HL-60 (cell line): Measurements from ENCODE around the gene NDP.
"Not testable (repeated sequence)": the region's sequence is repeated elsewhere in the genome, so short reads cannot be mapped to it uniquely, and the experiment has no call there.

Experiments used
- DNase-seq, 2 experiments: peaks; one replicate each; pipeline ENCODE4 v3.0.0-alpha.2; 2010 to 2020; ENCODE audit warnings: low read depth in 1 of 2, low spot score in 1 of 2
- H3K27ac ChIP-seq: fragments of 250-450 bp; sonication (Bioruptor Pico); replicated peaks from 2 replicates; pipeline ENCODE4 v1.5.1; 2020; ENCODE audit warnings: mild to moderate bottlenecking, moderate library complexity
- H3K27me3 ChIP-seq: fragments of 250-450 bp; sonication (Bioruptor Pico); 2 replicates; pipeline ENCODE4 v1.5.1; 2021; ENCODE audit warnings: mild to moderate bottlenecking, moderate library complexity; ENCODE audit not compliant: insufficient read depth, poor library complexity, severe bottlenecking
- H3K4me3 ChIP-seq: replicated peaks from 2 replicates; pipeline ENCODE4 v1.5.1; 2011; ENCODE audit warnings: mild to moderate bottlenecking, control low read depth, low read length; ENCODE audit not compliant: insufficient read depth
- GABPA ChIP-seq: IDR thresholded peaks from 2 replicates; pipeline ENCODE4 v1.6.1; 2012; ENCODE audit warnings: low read depth
- POLR2AphosphoS5 ChIP-seq: IDR thresholded peaks from 2 replicates; pipeline ENCODE4 v1.6.1; 2012; ENCODE audit warnings: low read depth
- SPI1 ChIP-seq: IDR thresholded peaks from 2 replicates; pipeline ENCODE4 v1.6.1; 2012; ENCODE audit warnings: low read depth, mild to moderate bottlenecking, borderline replicate concordance
- TF ChIP-seq, protein P1 (sequence below): IDR thresholded peaks from 2 replicates; pipeline ENCODE4 v1.6.1; 2012; ENCODE audit warnings: low read depth; ENCODE audit not compliant: insufficient replicate concordance
- TF ChIP-seq, protein P2 (sequence below): IDR thresholded peaks from one replicate; pipeline ENCODE4 v1.5.1; 2011; ENCODE audit warnings: low read length, control low read depth, inconsistent platforms; ENCODE audit not compliant: insufficient read depth

Gene NDP

DNA sequence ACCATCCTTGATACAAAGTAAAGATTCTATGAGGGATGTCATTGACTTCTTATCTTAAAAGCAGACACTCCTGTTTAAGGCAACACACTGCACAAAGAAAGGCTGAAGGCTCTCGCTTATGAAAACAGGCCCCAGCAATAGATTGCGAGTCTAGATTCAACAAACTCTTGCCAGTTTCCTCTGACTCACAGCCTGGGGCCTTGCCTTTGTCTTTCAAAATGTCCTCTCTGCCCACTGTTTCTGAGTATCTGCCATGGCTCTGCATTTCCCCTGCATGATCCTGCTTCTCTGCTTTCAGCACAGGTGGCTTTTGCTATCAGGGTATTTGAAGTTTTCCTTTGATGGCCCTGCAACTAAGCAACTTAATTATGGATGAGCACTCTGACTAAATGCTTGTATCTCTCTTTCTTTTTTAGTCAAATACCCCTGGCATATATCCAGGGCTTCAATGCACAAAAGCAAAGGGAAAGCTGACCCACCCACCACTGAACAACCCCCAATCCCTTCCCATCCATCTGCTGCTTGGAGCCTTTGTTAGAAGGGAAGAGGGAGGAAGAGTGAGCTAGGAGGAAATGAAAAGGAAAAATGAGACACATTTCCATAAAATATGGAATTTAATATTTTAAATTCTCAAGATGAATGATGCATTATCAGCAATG lies 32.2 kb downstream of the NDP start:
- Histone ChIP-seq H3K27ac (no peak overlapping the region), H3K27me3 (no peaks in the 10 kb centered on the region), H3K4me3 (no peak overlapping the region)
- TF ChIP-seq GABPA (no peak), POLR2AphosphoS5 (no peak), SPI1 (no peak)
- TF ChIP-seq, protein P1, sequence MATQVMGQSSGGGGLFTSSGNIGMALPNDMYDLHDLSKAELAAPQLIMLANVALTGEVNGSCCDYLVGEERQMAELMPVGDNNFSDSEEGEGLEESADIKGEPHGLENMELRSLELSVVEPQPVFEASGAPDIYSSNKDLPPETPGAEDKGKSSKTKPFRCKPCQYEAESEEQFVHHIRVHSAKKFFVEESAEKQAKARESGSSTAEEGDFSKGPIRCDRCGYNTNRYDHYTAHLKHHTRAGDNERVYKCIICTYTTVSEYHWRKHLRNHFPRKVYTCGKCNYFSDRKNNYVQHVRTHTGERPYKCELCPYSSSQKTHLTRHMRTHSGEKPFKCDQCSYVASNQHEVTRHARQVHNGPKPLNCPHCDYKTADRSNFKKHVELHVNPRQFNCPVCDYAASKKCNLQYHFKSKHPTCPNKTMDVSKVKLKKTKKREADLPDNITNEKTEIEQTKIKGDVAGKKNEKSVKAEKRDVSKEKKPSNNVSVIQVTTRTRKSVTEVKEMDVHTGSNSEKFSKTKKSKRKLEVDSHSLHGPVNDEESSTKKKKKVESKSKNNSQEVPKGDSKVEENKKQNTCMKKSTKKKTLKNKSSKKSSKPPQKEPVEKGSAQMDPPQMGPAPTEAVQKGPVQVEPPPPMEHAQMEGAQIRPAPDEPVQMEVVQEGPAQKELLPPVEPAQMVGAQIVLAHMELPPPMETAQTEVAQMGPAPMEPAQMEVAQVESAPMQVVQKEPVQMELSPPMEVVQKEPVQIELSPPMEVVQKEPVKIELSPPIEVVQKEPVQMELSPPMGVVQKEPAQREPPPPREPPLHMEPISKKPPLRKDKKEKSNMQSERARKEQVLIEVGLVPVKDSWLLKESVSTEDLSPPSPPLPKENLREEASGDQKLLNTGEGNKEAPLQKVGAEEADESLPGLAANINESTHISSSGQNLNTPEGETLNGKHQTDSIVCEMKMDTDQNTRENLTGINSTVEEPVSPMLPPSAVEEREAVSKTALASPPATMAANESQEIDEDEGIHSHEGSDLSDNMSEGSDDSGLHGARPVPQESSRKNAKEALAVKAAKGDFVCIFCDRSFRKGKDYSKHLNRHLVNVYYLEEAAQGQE, result no peak
- TF ChIP-seq, protein P2, sequence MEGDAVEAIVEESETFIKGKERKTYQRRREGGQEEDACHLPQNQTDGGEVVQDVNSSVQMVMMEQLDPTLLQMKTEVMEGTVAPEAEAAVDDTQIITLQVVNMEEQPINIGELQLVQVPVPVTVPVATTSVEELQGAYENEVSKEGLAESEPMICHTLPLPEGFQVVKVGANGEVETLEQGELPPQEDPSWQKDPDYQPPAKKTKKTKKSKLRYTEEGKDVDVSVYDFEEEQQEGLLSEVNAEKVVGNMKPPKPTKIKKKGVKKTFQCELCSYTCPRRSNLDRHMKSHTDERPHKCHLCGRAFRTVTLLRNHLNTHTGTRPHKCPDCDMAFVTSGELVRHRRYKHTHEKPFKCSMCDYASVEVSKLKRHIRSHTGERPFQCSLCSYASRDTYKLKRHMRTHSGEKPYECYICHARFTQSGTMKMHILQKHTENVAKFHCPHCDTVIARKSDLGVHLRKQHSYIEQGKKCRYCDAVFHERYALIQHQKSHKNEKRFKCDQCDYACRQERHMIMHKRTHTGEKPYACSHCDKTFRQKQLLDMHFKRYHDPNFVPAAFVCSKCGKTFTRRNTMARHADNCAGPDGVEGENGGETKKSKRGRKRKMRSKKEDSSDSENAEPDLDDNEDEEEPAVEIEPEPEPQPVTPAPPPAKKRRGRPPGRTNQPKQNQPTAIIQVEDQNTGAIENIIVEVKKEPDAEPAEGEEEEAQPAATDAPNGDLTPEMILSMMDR, result no peak
- no peak for DNase-seq

DNA sequence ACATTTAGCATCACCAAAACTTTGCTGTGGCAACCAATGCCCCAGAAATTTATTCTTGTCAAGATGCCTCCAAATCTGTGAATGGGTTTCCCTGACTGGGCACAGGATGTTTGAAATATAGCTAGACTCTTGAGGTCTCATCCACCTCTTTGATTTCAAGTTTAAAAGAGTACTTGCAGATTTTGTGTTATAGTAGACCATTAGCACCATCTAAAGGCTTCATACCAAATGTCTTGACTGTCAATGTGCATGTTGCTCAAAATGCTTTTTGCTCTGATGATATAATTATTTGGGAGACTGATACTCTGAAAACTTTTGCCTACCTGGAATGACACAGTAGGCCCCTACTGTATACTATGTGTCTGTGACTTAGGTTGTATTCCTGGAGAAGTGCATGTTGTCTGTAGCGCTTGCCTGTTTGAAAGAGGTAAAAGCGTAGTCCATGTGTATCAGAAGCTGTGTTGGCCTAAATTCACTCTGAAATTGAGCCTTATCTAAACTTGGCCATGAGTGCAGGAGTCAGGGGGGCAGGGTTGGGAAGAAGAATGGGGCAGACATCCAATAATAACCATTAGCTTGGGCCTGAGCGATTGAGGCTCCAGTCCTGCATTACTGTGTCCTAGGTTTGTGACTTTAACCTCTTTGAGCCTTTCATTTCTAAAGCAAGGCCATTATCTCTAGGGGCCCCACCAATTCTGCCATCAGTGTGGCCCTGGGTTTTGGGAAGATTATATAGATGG lies 33.8 kb downstream of the NDP start:
- no peak for DNase-seq
- H3K4me3 ChIP-seq, result no peak overlapping the region
- H3K27ac ChIP-seq, result no peak overlapping the region
- H3K27me3 ChIP-seq, result no peaks in the 10 kb centered on the region
- no peak for TF ChIP-seq POLR2AphosphoS5
- TF ChIP-seq GABPA, result no peak
- TF ChIP-seq, protein P1, result no peak
- TF ChIP-seq, protein P2, result no peak
- TF ChIP-seq SPI1, result no peak

DNA sequence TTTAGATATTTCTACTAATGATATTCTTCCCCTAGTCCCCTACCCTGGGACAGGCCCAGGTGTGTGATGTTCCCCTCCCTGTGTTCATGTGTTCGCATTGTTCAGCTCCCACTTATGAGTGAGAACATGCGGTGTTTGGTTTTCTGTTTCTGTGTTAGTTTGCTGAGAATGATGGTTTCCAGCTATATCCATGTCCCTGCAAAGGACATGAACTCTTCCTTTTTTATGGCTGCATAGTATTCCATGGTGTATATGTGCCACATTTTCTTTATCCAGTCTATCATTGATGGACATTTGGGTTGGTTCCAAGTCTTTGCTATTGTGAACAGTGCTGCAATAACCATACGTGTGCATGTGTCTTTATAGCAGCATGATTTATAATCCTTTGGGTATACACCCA lies 51.2 kb downstream of the NDP start:
- H3K4me3 ChIP-seq, DNase-seq, H3K27me3 ChIP-seq, H3K27ac ChIP-seq: not testable (repeated sequence)

DNA sequence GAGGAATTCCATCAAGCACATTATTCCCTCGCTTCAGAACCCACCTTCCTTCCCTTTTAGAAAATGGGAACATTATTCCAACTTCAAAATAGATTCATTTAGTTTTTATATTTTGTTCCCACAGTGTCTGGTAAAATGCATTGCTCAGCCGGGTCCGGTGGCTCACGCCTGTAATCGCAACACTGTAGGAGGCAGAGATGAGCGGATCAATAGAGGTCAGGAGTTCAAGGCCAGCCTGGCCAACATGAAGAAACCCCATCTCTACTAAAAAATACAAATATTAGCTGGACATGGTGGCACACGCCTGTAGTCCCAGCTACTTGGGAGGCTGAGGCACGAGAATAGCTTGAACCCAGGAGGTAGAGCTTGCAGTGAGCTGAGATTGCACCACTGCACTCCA lies 62.4 kb downstream of the NDP start:
- not testable (repeated sequence) for H3K27ac ChIP-seq, H3K27me3 ChIP-seq, H3K4me3 ChIP-seq, DNase-seq

GRCh38 chrX:43910012-43910411 lies 63.2 kb downstream of the NDP start:
- no peak overlapping the region for H3K27ac ChIP-seq
- no peak for DNase-seq
- H3K4me3 ChIP-seq, result no peak overlapping the region
- H3K27me3 ChIP-seq, result peaks cover 4% of the 10 kb centered on the region
- no peak for TF ChIP-seq GABPA
- TF ChIP-seq, protein P1, result no peak
- TF ChIP-seq SPI1, result no peak
- no peak for TF ChIP-seq POLR2AphosphoS5
- TF ChIP-seq, protein P2, result no peak
